Prostate gland (tissue), 2 donors: ENCODE results near the gene ACACA.

ENCODE experiments used
- POLR2A ChIP-seq: fragments of 450-650 bp; IDR thresholded peaks from one replicate; pipeline ENCODE4 v1.6.1; 2016; ENCODE audit warnings: antibody characterized with exemption, mild to moderate bottlenecking
- POLR2AphosphoS5 ChIP-seq: sonication (generic); formaldehyde crosslinking; IDR thresholded peaks from one replicate; pipeline ENCODE4 v1.6.1; 2017; ENCODE audit warnings: antibody characterized with exemption
- TF ChIP-seq, protein P1 (sequence below), 4 experiments: fragments of 200-600 bp in 2 of 4; fragments of 450-650 bp in 2 of 4; sonication (generic) in 2 of 4; IDR thresholded peaks; 1 replicate in 3 of 4; 2 replicates in 1 of 4; pipeline ENCODE4 v1.5.1; 2016 to 2019; ENCODE audit warnings: antibody characterized with exemption in 4 of 4, mild to moderate bottlenecking in 2 of 4, moderate library complexity in 2 of 4

DNA sequence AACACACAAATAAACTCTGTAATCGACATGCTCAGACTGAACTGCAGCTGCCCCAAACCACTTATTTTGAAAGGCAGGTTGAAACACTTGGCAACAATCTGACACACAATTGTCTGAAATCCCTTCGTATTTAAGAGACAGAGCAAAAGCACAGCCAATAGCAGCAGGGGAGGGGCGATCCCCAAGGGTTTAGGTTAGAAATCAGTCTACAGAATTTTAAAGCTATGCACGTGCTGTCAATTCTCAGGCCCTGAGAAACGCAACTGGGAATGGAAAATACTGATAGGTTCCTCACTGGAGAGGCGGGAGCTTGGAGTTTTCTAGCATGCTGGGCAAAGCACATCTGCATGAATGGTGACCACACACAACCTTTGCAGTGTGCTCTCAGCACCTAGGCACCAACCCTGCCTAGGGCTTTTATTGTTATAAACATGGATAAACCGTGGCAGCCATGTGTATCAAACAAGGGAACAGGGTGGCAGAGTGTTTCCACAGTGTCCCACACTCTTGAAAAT is 289.9 kb downstream of the ACACA start:
- TF ChIP-seq, protein P1, sequence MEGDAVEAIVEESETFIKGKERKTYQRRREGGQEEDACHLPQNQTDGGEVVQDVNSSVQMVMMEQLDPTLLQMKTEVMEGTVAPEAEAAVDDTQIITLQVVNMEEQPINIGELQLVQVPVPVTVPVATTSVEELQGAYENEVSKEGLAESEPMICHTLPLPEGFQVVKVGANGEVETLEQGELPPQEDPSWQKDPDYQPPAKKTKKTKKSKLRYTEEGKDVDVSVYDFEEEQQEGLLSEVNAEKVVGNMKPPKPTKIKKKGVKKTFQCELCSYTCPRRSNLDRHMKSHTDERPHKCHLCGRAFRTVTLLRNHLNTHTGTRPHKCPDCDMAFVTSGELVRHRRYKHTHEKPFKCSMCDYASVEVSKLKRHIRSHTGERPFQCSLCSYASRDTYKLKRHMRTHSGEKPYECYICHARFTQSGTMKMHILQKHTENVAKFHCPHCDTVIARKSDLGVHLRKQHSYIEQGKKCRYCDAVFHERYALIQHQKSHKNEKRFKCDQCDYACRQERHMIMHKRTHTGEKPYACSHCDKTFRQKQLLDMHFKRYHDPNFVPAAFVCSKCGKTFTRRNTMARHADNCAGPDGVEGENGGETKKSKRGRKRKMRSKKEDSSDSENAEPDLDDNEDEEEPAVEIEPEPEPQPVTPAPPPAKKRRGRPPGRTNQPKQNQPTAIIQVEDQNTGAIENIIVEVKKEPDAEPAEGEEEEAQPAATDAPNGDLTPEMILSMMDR (IDR thresholded peaks at IDR 0.05) = no peak
- TF ChIP-seq POLR2A (no peak), POLR2AphosphoS5 (no peak)
